Measurements from ENCODE around the gene OGA.
A peak's percentile ranks its signal among the peaks of the same experiment; 100 is the strongest.

OGA gene

GRCh38 chr10:101818119-101818871 is at the start of gene OGA:
Gene OGA, minus strand, starts transcription at chr10:101818444. Its CDS starts 422 bp downstream, at chr10:101818022.
- peak; percentile 87 to 100 (median 97) for DNase-seq

GRCh38 chr10:101867931-101868330 is 49.7 kb upstream of the OGA start:
- DNase-seq: no peak

- no peak for DNase-seq
These were observed 41.3 kb upstream of the OGA start for GRCh38 chr10:101859530-101859929.

GRCh38 chr10:101858723-101859500 is 40.7 kb upstream of the OGA start:
- no peak for DNase-seq

- no peak for DNase-seq
These were observed 39.7 kb upstream of the OGA start for GRCh38 chr10:101857802-101858476.

- no peak for DNase-seq
These were observed 38.4 kb upstream of the OGA start for GRCh38 chr10:101856626-101857025.

- peak in 3 of 56 donors; percentile 8 to 31 (median 26) for DNase-seq
These were observed 33.3 kb upstream of the OGA start for GRCh38 chr10:101851411-101852116.

GRCh38 chr10:101850749-101851148 is 32.5 kb upstream of the OGA start:
- no peak for DNase-seq

- no peak for DNase-seq
These were observed 30.7 kb upstream of the OGA start for GRCh38 chr10:101848894-101849351.

GRCh38 chr10:101848408-101848807 is 30.2 kb upstream of the OGA start:
- DNase-seq: no peak

- no peak for DNase-seq
These were observed 27.6 kb upstream of the OGA start for GRCh38 chr10:101845893-101846292.

GRCh38 chr10:101843032-101844021 is 25.1 kb upstream of the OGA start, which contains the start of gene KCNIP2:
Gene KCNIP2, minus strand, starts transcription at chr10:101843800. Its CDS starts 232 bp downstream, at chr10:101843568.
- DNase-seq: peak in 46 of 56 donors; percentile 15 to 88 (median 59)

- DNase-seq: no peak
These were observed 23.6 kb upstream of the OGA start for GRCh38 chr10:101841826-101842225.

GRCh38 chr10:101840741-101841453 is 22.7 kb upstream of the OGA start:
- peak in 53 of 56 donors; percentile 29 to 90 (median 73) for DNase-seq

GRCh38 chr10:101840102-101840684 is 21.9 kb upstream of the OGA start:
- peak in 37 of 56 donors; percentile 26 to 75 (median 58) for DNase-seq

GRCh38 chr10:101839416-101840063 is 21.3 kb upstream of the OGA start:
- peak in 36 of 56 donors; percentile 15 to 70 (median 48) for DNase-seq

GRCh38 chr10:101839002-101839401 is 20.8 kb upstream of the OGA start:
- DNase-seq: no peak

GRCh38 chr10:101838416-101838970 is 20.2 kb upstream of the OGA start:
- no peak for DNase-seq

Measured in nucleus accumbens (tissue), 56 donors.